GM13977 (cell line): Measurements from ENCODE around the gene JMY.

Experiments
- DNase-seq: peaks from one replicate; pipeline ENCODE4 v3.0.0; 2012; ENCODE audit warnings: low spot score
- CTCF ChIP-seq: IDR thresholded peaks from 2 replicates; pipeline ENCODE4 v1.5.1; 2012; ENCODE audit warnings: mild to moderate bottlenecking, control low read depth; ENCODE audit not compliant: insufficient read depth; ENCODE audit errors: extremely low read depth, missing control alignments
- in situ Hi-C: fragments of 300-500 bp; cut with MboI; formaldehyde crosslinking; loops from one replicate; pipeline ENCODE4 v1.12.0; 2022; ENCODE audit warnings: low sequenced_read_pairs, low pct_unique_long_range_greater_than_20kb, mixed read lengths, inconsistent platforms; ENCODE audit not compliant: unreplicated experiment

JMY gene

DNA sequence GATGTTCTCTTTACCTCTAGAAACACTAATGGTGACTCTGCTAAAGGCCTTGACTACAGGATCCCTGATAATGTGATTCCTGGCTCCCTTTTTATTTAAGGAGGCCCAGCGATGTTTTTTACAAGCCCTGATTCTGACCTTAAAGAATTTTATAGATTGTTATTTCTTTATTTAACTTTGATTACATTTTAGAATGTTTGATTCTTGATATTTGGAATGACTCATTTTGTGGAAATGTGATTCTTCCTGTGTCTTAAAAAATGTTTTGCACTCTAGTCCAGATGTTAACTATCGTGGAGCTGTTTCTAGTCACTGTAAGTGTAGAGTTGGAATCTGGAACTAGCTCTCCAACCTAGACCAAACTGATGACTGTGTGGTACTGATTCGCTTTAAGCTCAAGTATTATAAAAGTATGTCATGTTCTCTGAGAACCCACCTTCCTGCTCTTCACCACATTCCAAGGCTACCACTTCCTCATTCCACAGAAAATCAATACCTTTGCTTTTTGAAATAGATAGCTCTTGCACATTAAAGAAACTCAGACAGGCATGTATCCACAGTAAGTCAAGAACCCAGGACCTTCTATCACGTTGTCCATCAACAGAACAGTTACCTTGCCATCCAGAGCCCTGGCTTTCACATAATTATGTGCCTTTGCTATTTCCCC, 65.2 kb downstream of the JMY start:
- in situ Hi-C loops: no loop called here
- DNase-seq: no peak
- no peak for TF ChIP-seq CTCF

GRCh38 chr5:79302454-79302853, 66.5 kb downstream of the JMY start:
- in situ Hi-C loops: no loop called here
- DNase-seq: no peak
- TF ChIP-seq CTCF: no peak

GRCh38 chr5:79305706-79306105, 69.8 kb downstream of the JMY start:
- no peak for DNase-seq
- TF ChIP-seq CTCF: no peak
- in situ Hi-C loops: no loop called here

DNA sequence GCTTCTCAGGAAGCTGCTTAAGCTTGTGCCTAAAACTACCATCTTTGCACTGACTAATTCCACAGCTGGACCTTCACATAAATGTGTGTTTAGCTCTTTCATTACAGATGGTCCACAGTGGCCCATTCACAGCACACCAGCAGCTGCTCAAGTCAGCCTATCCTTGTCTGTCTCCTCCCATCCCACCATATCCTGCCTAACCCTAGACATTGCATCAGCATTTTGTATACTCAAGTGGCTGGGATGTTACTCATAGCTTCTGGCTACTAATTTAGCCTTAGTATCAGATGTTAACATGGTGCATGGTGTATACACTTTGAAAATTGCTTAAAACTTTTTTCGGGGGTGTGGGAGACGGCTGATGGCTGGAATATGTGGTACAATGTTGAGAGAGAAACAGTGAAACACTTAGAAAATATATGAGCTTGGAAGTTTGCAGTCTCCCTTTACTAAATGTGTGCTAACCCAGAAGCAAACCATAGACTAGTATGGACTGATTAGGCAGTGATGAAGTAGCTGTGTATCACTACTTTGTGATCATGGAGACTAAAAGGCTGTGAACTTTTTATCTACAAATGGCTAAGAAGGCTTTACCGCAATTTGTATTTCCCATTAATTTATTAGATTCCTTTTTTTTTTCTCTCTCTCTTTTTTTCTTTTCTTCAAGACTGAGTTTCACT, 83.1 kb downstream of the JMY start:
- no peak for DNase-seq
- in situ Hi-C loops: no loop called here
- TF ChIP-seq CTCF: no peak

- no peak for DNase-seq
- TF ChIP-seq CTCF: no peak
- in situ Hi-C loops: no loop called here
Observed at GRCh38 chr5:79329453-79329852, 93.5 kb downstream of the JMY start.

DNA sequence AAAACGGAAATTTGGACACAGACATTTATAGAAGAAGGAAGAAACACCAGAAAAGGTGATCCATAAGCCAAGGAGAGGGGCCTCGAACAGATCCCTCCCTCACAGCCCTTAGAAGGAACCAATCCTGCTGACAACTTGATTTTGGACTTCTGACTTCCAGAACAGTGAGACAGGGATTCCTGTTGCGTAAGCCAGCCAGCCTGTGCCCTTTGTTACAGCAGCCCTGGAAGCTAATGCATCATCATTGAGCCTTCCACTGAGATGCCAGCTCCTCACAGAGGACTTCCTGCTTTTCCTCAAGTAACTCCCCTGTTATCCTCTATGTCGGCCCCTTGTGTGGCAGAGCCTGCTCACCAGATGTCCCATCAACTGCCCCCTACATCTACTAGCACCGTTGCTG, 94.1 kb downstream of the JMY start:
- no peak for DNase-seq
- TF ChIP-seq CTCF: no peak
- in situ Hi-C loops: no loop called here
